ENCODE data around the gene ATP10B. TPM values are rescaled to one million over a fixed set of nuclear protein-coding genes. Genes with fewer than 3 reads are reported as not detected.

Gene ATP10B
- total RNA-seq, 1 donor from 2014 or later = not detected

DNA sequence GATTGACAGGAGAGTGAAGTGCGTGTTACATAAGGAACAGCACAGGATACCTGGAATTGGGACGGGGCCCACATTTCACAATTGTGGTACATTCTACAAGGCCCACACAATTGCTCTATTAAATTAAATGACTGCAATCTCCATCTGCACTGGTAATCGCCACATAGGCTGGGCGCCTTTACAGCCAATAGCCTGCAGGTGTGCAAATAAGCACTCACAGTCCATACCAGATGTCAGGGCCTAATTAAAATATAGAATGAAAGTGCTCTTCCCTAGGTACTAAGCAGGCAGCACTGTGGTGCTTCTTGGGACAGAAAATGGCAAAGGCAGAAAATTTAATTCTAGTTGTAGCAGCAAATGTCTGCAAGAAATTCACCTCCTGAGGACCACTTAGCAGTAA, 82.7 kb downstream of the ATP10B start:
- no peaks in the 10 kb centered on the region for H3K36me3 ChIP-seq

GRCh38 chr5:160767062-160767461, 84.9 kb downstream of the ATP10B start:
- H3K4me1 ChIP-seq = no peaks in the 10 kb centered on the region
- H3K27me3 ChIP-seq (ENCODE audit: low read depth) = no peaks in the 10 kb centered on the region
- no peak for TF ChIP-seq CTCF (IDR thresholded peaks at IDR 0.05; ENCODE audit: borderline replicate concordance)
- intact Hi-C loops (cut with micrococcal nuclease) = no loop called here
- H3K36me3 ChIP-seq = no peaks in the 10 kb centered on the region
- no peak for DNase-seq
- H3K4me3 ChIP-seq = no peak overlapping the region
- no peak overlapping the region for H3K27ac ChIP-seq (replicated peaks)
- H3K9me3 ChIP-seq (replicated peaks) = peaks cover 4% of the 10 kb centered on the region

More for the DNA sequence above, 82.7 kb downstream of the ATP10B start:
- intact Hi-C loops (cut with micrococcal nuclease) = no loop called here
- TF ChIP-seq CTCF (IDR thresholded peaks at IDR 0.05; ENCODE audit: borderline replicate concordance) = no peak
- Histone ChIP-seq H3K27ac (replicated peaks) (no peak overlapping the region), H3K27me3 (ENCODE audit: low read depth) (peaks cover 7% of the 10 kb centered on the region), H3K4me3 (no peak overlapping the region), H3K4me1 (no peaks in the 10 kb centered on the region), H3K9me3 (replicated peaks) (no peaks in the 10 kb centered on the region)
- DNase-seq = no peak

- TF ChIP-seq CTCF (IDR thresholded peaks at IDR 0.05; ENCODE audit: borderline replicate concordance) = no peak
- H3K27ac ChIP-seq (replicated peaks) = no peak overlapping the region
- intact Hi-C loops (cut with micrococcal nuclease) = no loop called here
Measured at GRCh38 chr5:160760008-160760407, 92.0 kb downstream of the ATP10B start.

GRCh38 chr5:160757194-160757593, 94.8 kb downstream of the ATP10B start:
- no peaks in the 10 kb centered on the region for H3K36me3 ChIP-seq
- H3K9me3 ChIP-seq (replicated peaks) = peaks cover 13% of the 10 kb centered on the region
- no peak overlapping the region for H3K4me3 ChIP-seq
- DNase-seq = no peak
- intact Hi-C loops (cut with micrococcal nuclease) = no loop called here
- H3K27ac ChIP-seq (replicated peaks) = no peak overlapping the region
- no peaks in the 10 kb centered on the region for H3K27me3 ChIP-seq (ENCODE audit: low read depth)
- no peaks in the 10 kb centered on the region for H3K4me1 ChIP-seq
- no peak for TF ChIP-seq CTCF (IDR thresholded peaks at IDR 0.05; ENCODE audit: borderline replicate concordance)

More at GRCh38 chr5:160760008-160760407, 92.0 kb downstream of the ATP10B start:
- no peaks in the 10 kb centered on the region for H3K36me3 ChIP-seq
- no peak overlapping the region for H3K4me3 ChIP-seq
- peaks cover 16% of the 10 kb centered on the region for H3K9me3 ChIP-seq (replicated peaks)
- H3K27me3 ChIP-seq (ENCODE audit: low read depth) = no peaks in the 10 kb centered on the region
- no peak for DNase-seq
- H3K4me1 ChIP-seq = no peaks in the 10 kb centered on the region

DNA sequence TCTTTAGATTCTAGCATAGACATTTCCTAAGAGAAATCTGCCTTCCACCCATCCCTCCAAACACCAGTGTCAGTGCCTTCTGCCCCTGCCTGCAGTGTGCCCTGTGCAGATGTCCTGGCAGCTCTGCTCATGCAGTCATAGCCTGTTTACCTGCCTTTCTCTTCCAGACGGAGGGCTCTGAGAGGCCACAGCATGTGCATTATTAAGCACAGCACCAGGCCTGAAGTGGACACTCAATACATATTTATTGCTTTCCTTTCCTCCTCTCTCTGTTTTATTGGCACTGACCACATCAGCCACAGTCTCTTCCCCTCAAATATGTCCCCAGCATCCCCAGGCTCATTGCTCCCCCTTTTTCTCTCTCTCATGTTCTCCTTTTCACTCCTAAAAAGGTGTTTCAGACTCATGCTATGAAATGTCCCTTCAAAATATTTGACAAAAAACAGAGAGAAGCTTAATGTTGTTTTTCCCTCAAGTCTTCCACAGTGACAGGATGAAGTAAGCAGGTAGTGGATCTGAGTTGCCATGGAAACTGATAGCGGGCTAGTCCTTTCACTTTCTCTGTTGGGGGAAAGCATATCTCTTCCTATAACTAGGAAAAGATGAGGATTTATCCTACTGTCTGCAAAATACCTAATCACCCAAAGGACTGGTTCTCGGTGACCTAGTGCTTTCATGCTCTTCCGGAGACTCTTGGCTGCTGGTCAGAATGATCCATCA, 100.9 kb downstream of the ATP10B start:
- TF ChIP-seq CTCF (IDR thresholded peaks at IDR 0.05; ENCODE audit: borderline replicate concordance) = no peak
- H3K27me3 ChIP-seq (ENCODE audit: low read depth) = no peaks in the 10 kb centered on the region
- H3K4me3 ChIP-seq = no peak overlapping the region
- H3K36me3 ChIP-seq = no peaks in the 10 kb centered on the region
- peaks cover under 1% of the 10 kb centered on the region for H3K9me3 ChIP-seq (replicated peaks)
- intact Hi-C loops (cut with micrococcal nuclease) = no loop called here
- no peak for DNase-seq
- H3K4me1 ChIP-seq = peaks cover 2% of the 10 kb centered on the region
- no peak overlapping the region for H3K27ac ChIP-seq (replicated peaks)
